ENCODE data around the gene EFCAB12. TPM values are rescaled to one million over a fixed set of nuclear protein-coding genes. Genes with fewer than 3 reads are reported as not detected.

The EFCAB12 gene
- total and polyA plus RNA-seq, 2 of the 8 experiments (the other 6 are each of a cell fraction or from before 2014, with no cell fraction given), result 0.60 to 0.99 TPM

GRCh38 chr3:129473067-129473768 is 44.8 kb upstream of the EFCAB12 start (continued):
- TF ChIP-seq CHD7 (IDR thresholded peaks at IDR 0.05; ENCODE audit: insufficient replicate concordance, low read length) (no peak), SIX5 (IDR thresholded peaks at IDR 0.05; ENCODE audit: low read depth, low read length) (no peak), RFX5 (IDR thresholded peaks at IDR 0.05; ENCODE audit: borderline replicate concordance, low read depth, low read length) (no peak), CHD2 (IDR thresholded peaks at IDR 0.05; ENCODE audit: low read length) (no peak)

Measured in H1 (cell line).